GM10248 (cell line): ENCODE results near the gene CACNA2D3.

Experiments used
- CTCF ChIA-PET: fragments of 300-600 bp; sonication (Branson Sonifier 250); formaldehyde crosslinking; extraction: SDS; loops from one replicate; lab custom pipeline; 2021; ENCODE audit warnings: antibody characterized with exemption; lab: Yijun Ruan, JAX
- POLR2A ChIA-PET: fragments of 350-650 bp; sonication (Branson Sonifier 250); formaldehyde crosslinking; extraction: SDS; loops from one replicate; lab custom pipeline; 2020; ENCODE audit warnings: antibody characterized with exemption; lab: Yijun Ruan, JAX
- DNase-seq: peaks from one replicate; pipeline ENCODE4 v3.0.0; 2012; ENCODE audit errors: extremely low spot score
- CTCF ChIP-seq: IDR thresholded peaks from 2 replicates; pipeline ENCODE4 v1.5.1; 2012; ENCODE audit warnings: mild to moderate bottlenecking, low read depth; ENCODE audit errors: extremely low read depth, missing control alignments, control extremely low read depth

CACNA2D3 gene

GRCh38 chr3:54165865-54166264 lies 43.5 kb downstream of the CACNA2D3 start:
- POLR2A ChIA-PET, result no interaction called here
- CTCF ChIA-PET, result no interaction called here
- no peak for TF ChIP-seq CTCF
- DNase-seq, result no peak

- ChIA-PET POLR2A (no interaction called here), CTCF (interaction anchor here (1.2 kb wide), 1 partner anchor 32 kb away, joined by 3 read pairs; no protein-coding TSS in a partner anchor)
- no peak for DNase-seq
- TF ChIP-seq CTCF, result no peak
Observed at GRCh38 chr3:54167999-54168398, 45.6 kb downstream of the CACNA2D3 start.

- POLR2A ChIA-PET, result no interaction called here
- no peak for TF ChIP-seq CTCF
- CTCF ChIA-PET, result no interaction called here
- DNase-seq, result no peak
Observed at GRCh38 chr3:54168451-54168850, 46.1 kb downstream of the CACNA2D3 start.

GRCh38 chr3:54169524-54169923 lies 47.2 kb downstream of the CACNA2D3 start:
- no peak for TF ChIP-seq CTCF
- DNase-seq, result no peak
- CTCF ChIA-PET, result no interaction called here

GRCh38 chr3:54171509-54171908 lies 49.2 kb downstream of the CACNA2D3 start:
- CTCF ChIA-PET, result no interaction called here
- TF ChIP-seq CTCF, result no peak
- DNase-seq, result no peak
- POLR2A ChIA-PET, result no interaction called here

More at GRCh38 chr3:54169524-54169923, 47.2 kb downstream of the CACNA2D3 start:
- POLR2A ChIA-PET, result no interaction called here

- TF ChIP-seq CTCF, result no peak
- CTCF ChIA-PET, result no interaction called here
Observed at GRCh38 chr3:54171951-54172350, 49.6 kb downstream of the CACNA2D3 start.

GRCh38 chr3:54173371-54173770 lies 51.0 kb downstream of the CACNA2D3 start:
- ChIA-PET POLR2A (no interaction called here), CTCF (no interaction called here)
- TF ChIP-seq CTCF, result no peak
- DNase-seq, result no peak

More at GRCh38 chr3:54171951-54172350, 49.6 kb downstream of the CACNA2D3 start:
- POLR2A ChIA-PET, result no interaction called here
- no peak for DNase-seq
